IPS DF 19.7 (cell line): ENCODE data around the gene CPM.
"Not testable (repeated sequence)": the region's sequence is repeated elsewhere in the genome, so short reads cannot be mapped to it uniquely, and the experiment has no call there.

ENCODE experiments used
- DNase-seq: peaks from one replicate; pipeline ENCODE4 v3.0.0-alpha.2; 2013; ENCODE audit warnings: low read depth, low spot score

Gene CPM

GRCh38 chr12:68807576-68808387 is 125.2 kb downstream of the CPM start, which contains the start of gene MDM2:
Gene MDM2 (plus strand): TSS chr12:68808177. CDS start chr12:68808478, 301 bp downstream.
- DNase-seq = no peak

- DNase-seq = not testable (repeated sequence)
These were observed 125.7 kb downstream of the CPM start for GRCh38 chr12:68807274-68807575.

- DNase-seq = no peak
These were observed 126.3 kb downstream of the CPM start for GRCh38 chr12:68806488-68807237.

GRCh38 chr12:68805592-68806120 is 127.3 kb downstream of the CPM start:
- DNase-seq = no peak

GRCh38 chr12:68804657-68805591 is 128.0 kb downstream of the CPM start:
- peak; percentile 63 for DNase-seq

GRCh38 chr12:68803948-68804656 is 128.9 kb downstream of the CPM start:
- no peak for DNase-seq

- not testable (repeated sequence) for DNase-seq
These were observed 129.9 kb downstream of the CPM start for GRCh38 chr12:68802911-68803651.

- DNase-seq = not testable (repeated sequence)
These were observed 130.6 kb downstream of the CPM start for GRCh38 chr12:68802372-68802745.
